HUES6 (cell line): ENCODE results near the gene ARMCX6.
"Not testable (repeated sequence)": the region's sequence is repeated elsewhere in the genome, so short reads cannot be mapped to it uniquely, and the experiment has no call there.

ENCODE experiments used
- H3K27ac ChIP-seq: 2 replicates; pipeline ENCODE4 v1.7.0; 2013; ENCODE audit warnings: low read depth, mild to moderate bottlenecking, low read length, inconsistent platforms
- H3K27me3 ChIP-seq: 2 replicates; pipeline ENCODE4 v1.6.1; 2013; ENCODE audit warnings: low read length; ENCODE audit not compliant: control insufficient read depth, insufficient read depth
- H3K36me3 ChIP-seq: 2 replicates; pipeline ENCODE4 v1.6.1; 2013; ENCODE audit warnings: low read length; ENCODE audit not compliant: control insufficient read depth, insufficient read depth
- H3K4me1 ChIP-seq: 2 replicates; pipeline ENCODE4 v1.6.1; 2013; ENCODE audit warnings: low read length; ENCODE audit not compliant: control insufficient read depth, insufficient read depth
- H3K4me3 ChIP-seq: 2 replicates; pipeline ENCODE4 v1.5.1; 2013; ENCODE audit warnings: low read depth, low read length
- H3K9ac ChIP-seq: one replicate; pipeline ENCODE4 v1.6.1; 2013; ENCODE audit warnings: mild to moderate bottlenecking, low read length
- H3K9me3 ChIP-seq: 2 replicates; pipeline ENCODE4 v1.6.1; 2013; ENCODE audit warnings: low read depth, low read length; ENCODE audit not compliant: control insufficient read depth, insufficient read depth

Gene ARMCX6

DNA sequence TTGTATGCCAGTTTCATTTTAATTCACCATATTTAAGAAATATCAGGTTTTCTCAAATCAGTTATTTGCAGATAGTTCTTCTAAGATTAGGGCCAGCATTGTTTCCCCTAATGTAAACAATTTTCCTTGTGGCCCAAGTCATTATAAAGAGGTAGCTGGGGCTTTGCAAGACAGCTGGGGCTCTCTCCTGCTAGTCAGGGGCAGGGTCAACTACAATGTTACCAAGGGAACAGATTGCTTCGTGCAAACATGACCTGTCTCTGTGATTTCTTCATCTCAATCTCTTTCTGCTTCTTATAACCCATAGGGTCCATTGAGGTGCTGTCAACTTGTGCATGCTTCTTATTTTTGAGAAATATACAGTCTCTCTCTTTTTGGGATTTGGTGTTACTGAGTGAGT, 12.1 kb downstream of the ARMCX6 start:
- H3K27ac ChIP-seq: no peak overlapping the region

DNA sequence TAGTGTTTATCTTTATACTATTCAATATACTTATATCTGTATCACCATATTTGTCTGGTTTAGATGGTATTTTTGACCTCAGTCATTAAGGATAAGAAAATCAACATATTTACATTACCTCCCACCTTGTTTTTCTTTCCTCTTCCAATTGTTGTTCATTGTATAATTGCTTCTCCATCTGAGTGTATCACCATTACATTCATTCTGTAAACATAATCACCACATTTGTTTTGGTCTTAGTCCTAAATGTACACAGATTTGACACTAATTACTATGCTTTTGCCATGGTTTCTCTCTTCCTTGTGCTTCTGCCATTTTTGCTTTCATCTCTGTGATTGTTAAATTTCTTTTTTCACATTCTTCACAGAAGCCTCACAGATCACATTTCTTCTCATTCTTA, 12.7 kb downstream of the ARMCX6 start:
- Histone ChIP-seq H3K36me3 (no peaks in the 10 kb centered on the region), H3K4me1 (no peaks in the 10 kb centered on the region), H3K9me3 (no peaks in the 10 kb centered on the region), H3K9ac (no peak overlapping the region), H3K27me3 (peaks cover 7% of the 10 kb centered on the region; the same call in 1 of the 2 replicates), H3K4me3 (no peak overlapping the region), H3K27ac (no peak overlapping the region)

More for the DNA sequence above, 12.1 kb downstream of the ARMCX6 start:
- no peak overlapping the region for H3K9ac ChIP-seq
- no peak overlapping the region for H3K4me3 ChIP-seq
- peaks cover 7% of the 10 kb centered on the region; the same call in 1 of the 2 replicates for H3K27me3 ChIP-seq
- H3K9me3 ChIP-seq: no peaks in the 10 kb centered on the region
- H3K36me3 ChIP-seq: no peaks in the 10 kb centered on the region
- H3K4me1 ChIP-seq: no peaks in the 10 kb centered on the region

DNA sequence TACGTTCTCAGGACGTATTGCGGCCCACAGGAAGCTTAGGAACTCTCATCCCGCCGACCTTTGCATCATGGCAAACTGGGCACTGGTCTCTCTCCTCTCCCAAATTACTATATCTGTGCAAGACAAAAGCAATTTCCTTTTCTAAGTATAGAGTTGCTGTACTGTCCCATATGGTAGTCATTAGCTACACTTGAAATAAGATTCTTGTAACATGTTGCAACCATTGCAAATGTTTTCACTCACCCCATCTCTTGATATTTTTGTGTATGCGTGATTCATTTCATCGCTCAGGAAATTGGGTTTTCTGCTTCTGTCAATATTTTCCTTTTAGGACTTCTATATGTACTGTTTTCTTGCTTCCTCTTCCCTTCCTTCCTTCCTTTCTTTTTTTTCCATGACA, 15.7 kb downstream of the ARMCX6 start:
- Histone ChIP-seq H3K27ac (no peak overlapping the region), H3K36me3 (no peaks in the 10 kb centered on the region), H3K4me1 (no peaks in the 10 kb centered on the region), H3K9ac (no peak overlapping the region), H3K4me3 (no peak overlapping the region), H3K9me3 (no peaks in the 10 kb centered on the region), H3K27me3 (peaks cover 2% of the 10 kb centered on the region; the same call in 1 of the 2 replicates)

DNA sequence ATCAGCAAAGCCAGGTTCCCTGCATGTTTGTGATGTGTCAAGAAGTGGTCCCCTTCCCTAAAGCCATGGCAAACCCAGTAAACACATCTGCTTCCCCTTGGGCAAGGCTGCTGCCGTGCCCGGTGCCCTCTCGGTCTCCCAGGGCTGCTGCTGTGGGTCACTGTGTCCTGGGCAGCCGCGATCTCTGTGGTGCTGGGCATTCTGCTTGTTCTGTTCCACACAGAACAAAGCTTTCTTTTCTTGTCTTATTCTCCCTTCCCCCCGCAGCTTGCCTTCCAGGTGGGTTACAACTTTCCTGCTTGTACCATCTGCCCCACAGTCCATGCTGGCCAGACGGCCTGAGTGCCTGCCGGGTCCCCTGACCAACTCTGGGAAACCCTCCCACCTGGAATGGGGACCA, 18.2 kb downstream of the ARMCX6 start:
- H3K9ac ChIP-seq, H3K36me3 ChIP-seq, H3K9me3 ChIP-seq, H3K4me3 ChIP-seq, H3K27me3 ChIP-seq, H3K4me1 ChIP-seq, H3K27ac ChIP-seq: not testable (repeated sequence)

GRCh38 chrX:101595739-101596419, 21.9 kb downstream of the ARMCX6 start:
- Histone ChIP-seq H3K36me3 (no peaks in the 10 kb centered on the region), H3K9ac (no peak overlapping the region), H3K27ac (no peak overlapping the region), H3K27me3 (peaks cover 4% of the 10 kb centered on the region; the same call in 1 of the 2 replicates), H3K9me3 (no peaks in the 10 kb centered on the region), H3K4me1 (no peaks in the 10 kb centered on the region), H3K4me3 (no peak overlapping the region)
